ENCODE data around the gene CEL. TPM values are rescaled to one million over a fixed set of nuclear protein-coding genes. Genes with fewer than 3 reads are reported as not detected.
"Not testable (repeated sequence)": the region's sequence is repeated elsewhere in the genome, so short reads cannot be mapped to it uniquely, and the experiment has no call there.

The CEL gene
- polyA plus RNA-seq, 6 donors from 2014 or later: 0.11 TPM; not detected in 5

DNA sequence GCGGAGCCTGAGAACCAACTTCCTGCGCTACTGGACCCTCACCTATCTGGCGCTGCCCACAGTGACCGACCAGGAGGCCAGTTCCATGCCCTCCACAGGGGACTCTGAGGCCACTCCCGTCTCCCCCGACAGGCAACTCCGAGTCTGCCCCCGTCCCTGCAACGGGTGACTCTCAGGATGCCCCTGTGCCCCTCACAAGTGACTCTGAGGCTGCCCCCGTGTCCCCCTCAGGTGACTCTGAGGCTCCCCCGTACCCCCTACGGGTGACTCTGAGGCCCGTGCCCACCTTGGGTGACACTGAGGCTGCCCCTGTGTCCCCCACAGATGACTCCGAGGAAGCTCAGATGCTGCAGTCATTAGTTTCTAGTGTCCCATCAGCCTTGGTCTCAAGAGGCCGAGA lies 25.1 kb downstream of the CEL start:
- DNase-seq (no peak), ATAC-seq (ENCODE audit: low read depth in 2 of 2) (no peak)
- H3K36me3 Mint-ChIP-seq: no peaks in the 10 kb centered on the region
- no peaks in the 10 kb centered on the region for H3K9me3 Mint-ChIP-seq
- no peaks in the 10 kb centered on the region for H3K4me1 Mint-ChIP-seq
- no peak overlapping the region for H3K4me3 Mint-ChIP-seq
- H3K27ac Mint-ChIP-seq: no peak overlapping the region
- no peaks in the 10 kb centered on the region for H3K27me3 Mint-ChIP-seq

- ATAC-seq (ENCODE audit: low read depth in 2 of 2) (no peak), DNase-seq (no peak)
- H3K27ac Mint-ChIP-seq: no peak overlapping the region
- H3K4me1 Mint-ChIP-seq: no peaks in the 10 kb centered on the region
- H3K36me3 Mint-ChIP-seq: no peaks in the 10 kb centered on the region
- no peak overlapping the region for H3K4me3 Mint-ChIP-seq
- no peaks in the 10 kb centered on the region for H3K9me3 Mint-ChIP-seq
- H3K27me3 Mint-ChIP-seq: no peaks in the 10 kb centered on the region
Observed at GRCh38 chr9:133087429-133088145, 25.8 kb downstream of the CEL start.

- no peaks in the 10 kb centered on the region for H3K9me3 Mint-ChIP-seq
- no peak for DNase-seq
- H3K4me3 Mint-ChIP-seq: no peak overlapping the region
- no peak for ATAC-seq (ENCODE audit: low read depth in 2 of 2)
- no peaks in the 10 kb centered on the region for H3K36me3 Mint-ChIP-seq
- H3K27me3 Mint-ChIP-seq: no peaks in the 10 kb centered on the region
- H3K27ac Mint-ChIP-seq: no peak overlapping the region
- H3K4me1 Mint-ChIP-seq: no peaks in the 10 kb centered on the region
Observed at GRCh38 chr9:133088146-133088750, 26.5 kb downstream of the CEL start.

- ATAC-seq (ENCODE audit: low read depth in 2 of 2) (no peak), DNase-seq (no peak)
- Mint-ChIP-seq H3K27me3 (no peaks in the 10 kb centered on the region), H3K4me3 (no peak overlapping the region), H3K36me3 (no peaks in the 10 kb centered on the region), H3K27ac (peak overlapping the region in 1 of 6 donors; percentile 20), H3K9me3 (no peaks in the 10 kb centered on the region), H3K4me1 (no peaks in the 10 kb centered on the region)
Observed at GRCh38 chr9:133088756-133089155, 27.0 kb downstream of the CEL start.

DNA sequence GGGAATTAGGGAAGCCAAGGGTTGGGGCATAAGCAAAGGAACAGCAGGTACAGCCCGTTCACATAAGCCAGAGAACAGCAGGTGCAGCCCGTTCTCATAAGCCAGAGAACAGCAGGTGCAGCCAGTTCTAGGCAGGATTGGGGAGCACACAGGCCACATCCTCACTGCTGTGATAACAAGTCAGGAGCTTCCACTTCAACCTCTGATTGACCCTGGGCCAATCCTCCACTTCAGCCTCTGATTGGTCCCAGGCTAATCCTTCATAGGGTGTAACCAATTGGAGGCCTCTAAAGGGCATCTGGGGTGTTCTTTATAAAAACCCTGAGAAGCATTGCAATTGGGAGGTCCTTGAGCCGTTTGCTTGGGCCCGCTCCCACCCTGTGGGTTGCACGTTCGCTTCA lies 27.5 kb downstream of the CEL start:
- no peak for ATAC-seq (ENCODE audit: low read depth in 2 of 2)
- no peaks in the 10 kb centered on the region for H3K36me3 Mint-ChIP-seq
- H3K9me3 Mint-ChIP-seq: no peaks in the 10 kb centered on the region
- H3K27me3 Mint-ChIP-seq: no peaks in the 10 kb centered on the region
- H3K4me1 Mint-ChIP-seq: no peaks in the 10 kb centered on the region
- no peak overlapping the region for H3K27ac Mint-ChIP-seq
- no peak overlapping the region for H3K4me3 Mint-ChIP-seq
- DNase-seq: no peak

DNA sequence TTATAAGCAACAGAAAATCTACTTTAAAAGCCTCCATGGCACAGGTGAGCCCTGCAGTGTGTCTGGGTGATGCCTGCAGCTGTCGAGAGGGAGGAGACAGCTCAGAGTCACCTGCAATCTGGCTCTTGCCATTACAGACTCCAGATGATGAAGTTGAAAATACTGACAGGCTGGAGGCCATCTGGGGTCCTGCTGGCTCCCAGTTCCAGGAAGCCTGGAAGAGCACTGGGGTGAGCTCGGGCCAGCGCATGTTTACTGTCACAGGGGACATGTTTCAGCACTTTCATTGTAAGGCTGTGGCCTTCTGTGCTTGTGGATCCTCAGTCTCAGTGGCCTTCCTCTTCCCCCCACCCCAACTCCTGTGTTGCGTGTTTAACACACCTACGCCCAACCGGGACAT lies 28.4 kb downstream of the CEL start:
- DNase-seq (no peak), ATAC-seq (ENCODE audit: low read depth in 2 of 2) (no peak)
- no peaks in the 10 kb centered on the region for H3K4me1 Mint-ChIP-seq
- no peaks in the 10 kb centered on the region for H3K36me3 Mint-ChIP-seq
- no peak overlapping the region for H3K27ac Mint-ChIP-seq
- no peak overlapping the region for H3K4me3 Mint-ChIP-seq
- no peaks in the 10 kb centered on the region for H3K27me3 Mint-ChIP-seq
- peaks cover 0 to 6% (median 0%) of the 10 kb centered on the region in 7 donors for H3K9me3 Mint-ChIP-seq

DNA sequence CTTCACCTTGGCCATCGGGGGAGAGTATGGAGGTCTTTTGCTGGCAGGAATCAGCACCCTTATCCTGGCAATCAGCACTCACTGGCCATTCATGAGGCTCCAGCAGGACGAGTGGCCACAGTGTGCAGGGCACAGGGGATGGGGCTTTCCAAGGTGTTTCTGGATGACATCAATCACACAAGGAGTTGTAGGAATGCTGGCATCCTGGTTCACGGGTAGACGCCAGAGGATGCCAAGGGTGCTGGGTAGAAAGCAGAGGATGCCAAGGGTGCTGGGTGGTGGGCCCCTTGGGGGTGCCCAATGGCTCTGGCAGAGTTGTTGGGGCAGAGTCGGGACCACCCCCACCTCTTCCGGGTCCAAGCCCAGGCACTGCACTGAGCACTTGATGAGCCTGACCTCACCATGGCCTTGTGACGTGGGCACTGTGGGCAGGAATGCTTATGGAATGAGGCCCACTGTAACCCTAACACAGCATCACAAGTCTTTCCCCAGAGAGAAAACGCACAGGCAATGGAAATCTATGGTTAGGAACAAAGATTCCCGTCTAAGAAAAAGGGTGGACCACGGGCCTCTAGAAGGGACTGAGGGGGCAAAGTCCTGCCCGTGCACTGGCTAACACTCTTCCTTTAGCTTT lies 29.1 kb downstream of the CEL start:
- no peaks in the 10 kb centered on the region for H3K4me1 Mint-ChIP-seq
- H3K27me3 Mint-ChIP-seq: no peaks in the 10 kb centered on the region
- no peak for ATAC-seq (ENCODE audit: low read depth in 2 of 2)
- peaks cover under 1 to 1% of the 10 kb centered on the region in 2 donors for H3K36me3 Mint-ChIP-seq
- peak overlapping the region in 1 of 6 donors; percentile 39 for H3K27ac Mint-ChIP-seq
- H3K4me3 Mint-ChIP-seq: no peak overlapping the region
- peaks cover under 1 to 13% (median 6%) of the 10 kb centered on the region in 7 donors for H3K9me3 Mint-ChIP-seq
- DNase-seq: no peak

GRCh38 chr9:133094351-133094750 lies 32.6 kb downstream of the CEL start:
- not testable (repeated sequence) for H3K4me3 Mint-ChIP-seq; H3K27me3 Mint-ChIP-seq; DNase-seq; ATAC-seq (ENCODE audit: low read depth in 2 of 2); H3K27ac Mint-ChIP-seq; H3K4me1 Mint-ChIP-seq
- Mint-ChIP-seq H3K36me3 (peaks cover 8 to 24% of the 10 kb centered on the region in 2 donors), H3K9me3 (peaks cover 7 to 21% (median 14%) of the 10 kb centered on the region in 7 donors)

DNA sequence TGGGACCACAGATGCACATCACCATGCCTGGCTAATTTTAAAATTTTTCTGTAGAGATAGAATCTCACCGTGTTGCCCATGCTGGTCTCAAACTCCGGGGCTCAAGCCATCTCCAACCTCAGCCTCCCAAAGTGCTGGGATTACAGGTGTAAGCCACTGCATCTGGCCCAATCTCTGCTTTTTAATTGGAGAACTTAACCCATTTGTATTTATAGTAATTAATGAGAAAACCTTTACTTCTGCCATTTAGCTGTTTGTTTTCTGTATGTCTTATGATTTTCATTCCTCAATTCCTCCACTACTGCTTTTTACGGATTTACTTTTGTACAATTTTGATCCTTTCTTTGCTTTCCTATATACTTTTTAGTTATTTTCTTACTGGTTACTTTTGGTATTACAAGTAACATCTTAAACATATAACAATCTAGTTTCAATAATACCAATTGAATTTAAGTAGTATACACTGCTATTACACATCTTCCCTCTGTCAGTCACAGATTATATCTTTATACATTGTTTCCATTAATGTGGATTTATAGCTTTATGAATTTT lies 33.1 kb downstream of the CEL start:
- peaks cover 8 to 25% of the 10 kb centered on the region in 2 donors for H3K36me3 Mint-ChIP-seq
- no peaks in the 10 kb centered on the region for H3K4me1 Mint-ChIP-seq
- no peak overlapping the region for H3K4me3 Mint-ChIP-seq
- H3K27me3 Mint-ChIP-seq: no peaks in the 10 kb centered on the region
- H3K9me3 Mint-ChIP-seq: peaks cover 7 to 21% (median 14%) of the 10 kb centered on the region in 7 donors
- no peak overlapping the region for H3K27ac Mint-ChIP-seq
- ATAC-seq (ENCODE audit: low read depth in 2 of 2): no peak
- DNase-seq: no peak

DNA sequence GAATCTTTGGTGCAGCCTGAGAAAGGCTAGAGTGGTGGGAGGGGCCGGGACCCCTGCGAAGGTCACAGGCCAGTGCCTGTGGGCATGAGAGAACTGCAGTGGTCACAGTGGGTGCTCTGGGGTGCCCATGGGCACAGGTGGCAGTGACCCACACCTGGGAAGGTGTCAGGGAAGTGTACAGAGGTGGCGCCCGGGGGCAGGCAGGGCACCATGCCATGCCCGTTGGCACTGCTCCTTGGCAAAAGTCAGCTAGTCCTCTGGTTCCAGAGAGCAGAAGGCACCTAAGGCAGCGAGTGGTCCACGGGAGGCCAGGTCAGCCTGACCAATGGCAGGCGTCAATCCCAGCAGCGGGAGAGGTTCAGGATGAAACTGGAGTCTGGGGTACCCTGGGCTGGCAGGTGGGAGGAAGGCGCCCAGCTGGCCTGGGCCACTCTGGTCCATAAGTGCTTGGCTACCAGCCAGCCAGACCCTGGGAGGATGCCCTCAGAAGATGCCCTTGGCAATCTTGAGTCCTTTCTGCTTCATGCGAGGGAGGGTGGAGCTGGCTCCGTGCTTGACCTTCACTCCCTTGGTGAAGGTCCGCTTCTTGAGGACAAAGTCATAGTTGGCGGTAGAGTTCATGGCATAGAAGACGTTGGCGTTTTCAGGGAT lies 36.4 kb downstream of the CEL start:
- ATAC-seq (ENCODE audit: low read depth in 2 of 2) (no peak), DNase-seq (no peak)
- peaks cover 8 to 34% of the 10 kb centered on the region in 2 donors for H3K36me3 Mint-ChIP-seq
- peaks cover 3 to 4% (median 3%) of the 10 kb centered on the region in 3 donors for H3K4me1 Mint-ChIP-seq
- peaks cover 7 to 21% (median 14%) of the 10 kb centered on the region in 7 donors for H3K9me3 Mint-ChIP-seq
- H3K27ac Mint-ChIP-seq: no peak overlapping the region
- H3K4me3 Mint-ChIP-seq: peak overlapping the region in 1 of 8 donors; percentile 65
- H3K27me3 Mint-ChIP-seq: no peaks in the 10 kb centered on the region

GRCh38 chr9:133098871-133099270 lies 37.1 kb downstream of the CEL start:
- Mint-ChIP-seq H3K4me1 (peaks cover 4 to 5% (median 4%) of the 10 kb centered on the region in 3 donors), H3K27ac (no peak overlapping the region), H3K4me3 (no peak overlapping the region), H3K27me3 (no peaks in the 10 kb centered on the region), H3K36me3 (peaks cover 8 to 34% of the 10 kb centered on the region in 2 donors), H3K9me3 (peaks cover 7 to 21% (median 14%) of the 10 kb centered on the region in 7 donors)
- no peak for DNase-seq
- no peak for ATAC-seq (ENCODE audit: low read depth in 2 of 2)

DNA sequence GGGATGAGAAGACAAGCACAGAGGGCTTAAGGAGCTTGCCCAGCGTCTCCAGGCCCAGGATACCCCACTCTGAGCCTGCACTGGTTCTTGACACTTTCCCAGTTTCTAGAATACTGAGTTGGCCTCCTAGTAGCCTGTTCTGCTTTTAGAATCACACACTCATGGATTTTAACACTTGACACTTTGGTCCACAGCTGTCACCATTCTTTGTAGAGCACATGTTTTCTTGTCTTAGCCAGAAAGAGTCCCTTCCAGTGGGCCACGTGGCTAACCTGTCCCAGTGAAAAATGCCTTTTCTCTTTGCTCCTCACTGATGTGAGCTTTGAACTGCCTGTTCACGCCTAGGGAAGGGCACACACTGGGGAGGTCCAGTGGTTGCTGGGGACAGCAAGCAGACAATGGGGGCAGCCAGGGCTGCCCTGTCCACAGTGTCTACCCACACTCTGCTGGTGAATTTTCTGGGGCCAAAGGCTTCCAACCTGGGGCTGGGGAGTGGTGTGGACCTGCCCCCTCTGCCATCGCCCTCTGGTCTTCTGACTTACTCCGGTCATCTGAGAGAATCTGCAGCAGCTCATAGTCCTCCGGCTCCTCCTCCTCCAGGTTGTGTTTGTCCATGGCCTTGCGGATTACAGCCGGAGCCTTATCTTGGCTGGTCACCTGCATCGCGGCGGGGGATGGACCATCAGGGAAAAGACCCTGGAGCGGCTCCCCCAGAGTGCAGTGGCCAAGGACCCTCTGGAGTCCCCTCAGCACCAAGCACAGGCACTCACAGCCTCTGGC lies 38.1 kb downstream of the CEL start:
- Mint-ChIP-seq H3K4me3 (no peak overlapping the region), H3K27me3 (no peaks in the 10 kb centered on the region), H3K27ac (no peak overlapping the region), H3K4me1 (peaks cover 4 to 5% (median 4%) of the 10 kb centered on the region in 3 donors), H3K9me3 (peaks cover 7 to 21% (median 14%) of the 10 kb centered on the region in 7 donors), H3K36me3 (peaks cover 8 to 34% of the 10 kb centered on the region in 2 donors)
- DNase-seq (no peak), ATAC-seq (ENCODE audit: low read depth in 2 of 2) (no peak)
